DMS53 (cell line): Measurements from ENCODE around the gene TMEM220.
"Not testable (repeated sequence)": the region's sequence is repeated elsewhere in the genome, so short reads cannot be mapped to it uniquely, and the experiment has no call there.

Experiments
- DNase-seq: peaks from one replicate; lab custom pipeline; 2025; lab: John Stamatoyannopoulos, UW

The TMEM220 gene

GRCh38 chr17:10728331-10728892 is 1.4 kb downstream of the TMEM220 start:
- DNase-seq = no peak

- no peak for DNase-seq
These were observed 2.6 kb downstream of the TMEM220 start for GRCh38 chr17:10727192-10727591.

GRCh38 chr17:10726196-10726595 is 3.6 kb downstream of the TMEM220 start:
- no peak for DNase-seq

- no peak for DNase-seq
These were observed 4.6 kb downstream of the TMEM220 start for GRCh38 chr17:10725262-10725661.

- DNase-seq = no peak
These were observed 5.2 kb downstream of the TMEM220 start for GRCh38 chr17:10724546-10725195.

- DNase-seq = no peak
These were observed 11.3 kb downstream of the TMEM220 start for GRCh38 chr17:10718547-10718946.

- DNase-seq = no peak
These were observed 13.6 kb downstream of the TMEM220 start for GRCh38 chr17:10716218-10716617.

- no peak for DNase-seq
These were observed 16.5 kb downstream of the TMEM220 start for GRCh38 chr17:10713318-10713717.

GRCh38 chr17:10705727-10706126 is 24.1 kb downstream of the TMEM220 start:
- no peak for DNase-seq

GRCh38 chr17:10702574-10702973 is 27.2 kb downstream of the TMEM220 start:
- DNase-seq = no peak

- no peak for DNase-seq
These were observed 30.0 kb downstream of the TMEM220 start for GRCh38 chr17:10699856-10700255.

GRCh38 chr17:10698096-10698818 is 31.6 kb downstream of the TMEM220 start:
- no peak for DNase-seq

GRCh38 chr17:10697092-10698081 is 32.4 kb downstream of the TMEM220 start, which contains the start of the genes ADPRM and SCO1:
TSS of gene ADPRM (plus strand) at chr17:10697594. CDS start at chr17:10704927, 7,333 bp downstream.
TSS of gene SCO1 (minus strand) at chr17:10697533. CDS start at chr17:10697507, 26 bp downstream.
- DNase-seq = peak; percentile 87

- not testable (repeated sequence) for DNase-seq
These were observed 33.9 kb downstream of the TMEM220 start for GRCh38 chr17:10695875-10696407.

- DNase-seq = no peak
These were observed 42.3 kb downstream of the TMEM220 start for GRCh38 chr17:10687499-10687898.

GRCh38 chr17:10683853-10684252 is 46.0 kb downstream of the TMEM220 start:
- peak; percentile 10 for DNase-seq

- no peak for DNase-seq
These were observed 47.9 kb downstream of the TMEM220 start for GRCh38 chr17:10681866-10682446.

GRCh38 chr17:10674704-10675103 is 55.1 kb downstream of the TMEM220 start:
- no peak for DNase-seq

- no peak for DNase-seq
These were observed 56.5 kb downstream of the TMEM220 start for GRCh38 chr17:10673312-10673711.

- DNase-seq = no peak
These were observed 61.0 kb downstream of the TMEM220 start for GRCh38 chr17:10668775-10669174.

GRCh38 chr17:10666906-10667305 is 62.9 kb downstream of the TMEM220 start:
- DNase-seq = no peak
